GM21723 (cell line): ENCODE measurements around the gene HSP90AB1.

Experiments used
- ATAC-seq: cut with Tn5 transposase; IDR thresholded peaks from one replicate; pipeline ENCODE4 v1.9.1; 2021; ENCODE audit warnings: mild to moderate bottlenecking, moderate library complexity; ENCODE audit not compliant: unreplicated experiment

The HSP90AB1 gene

DNA sequence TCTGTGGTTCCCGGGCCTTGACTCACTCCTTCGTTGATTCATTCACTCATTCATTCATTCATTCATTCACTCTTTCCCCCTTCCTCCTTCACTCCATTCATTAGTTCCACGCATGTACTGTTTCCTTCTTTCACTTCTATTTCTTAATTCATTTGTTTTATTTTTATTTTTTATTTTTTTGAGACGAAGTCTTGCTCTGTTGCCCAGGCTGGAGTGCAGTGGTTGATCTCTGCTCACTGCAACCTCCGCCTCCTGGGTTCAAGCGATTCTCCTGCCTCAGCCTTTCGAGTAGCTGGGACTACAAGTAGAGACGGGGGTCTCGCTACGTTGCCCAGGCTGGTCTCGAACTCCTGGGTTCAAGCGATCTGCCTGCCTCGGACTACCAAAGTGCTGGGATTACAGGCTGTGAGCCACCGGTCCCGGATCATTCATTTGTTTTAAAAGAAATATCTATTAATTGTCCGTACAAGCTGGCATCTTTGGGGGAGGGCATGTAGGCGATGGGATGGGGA, 18.9 kb downstream of the HSP90AB1 start:
- no peak for ATAC-seq

DNA sequence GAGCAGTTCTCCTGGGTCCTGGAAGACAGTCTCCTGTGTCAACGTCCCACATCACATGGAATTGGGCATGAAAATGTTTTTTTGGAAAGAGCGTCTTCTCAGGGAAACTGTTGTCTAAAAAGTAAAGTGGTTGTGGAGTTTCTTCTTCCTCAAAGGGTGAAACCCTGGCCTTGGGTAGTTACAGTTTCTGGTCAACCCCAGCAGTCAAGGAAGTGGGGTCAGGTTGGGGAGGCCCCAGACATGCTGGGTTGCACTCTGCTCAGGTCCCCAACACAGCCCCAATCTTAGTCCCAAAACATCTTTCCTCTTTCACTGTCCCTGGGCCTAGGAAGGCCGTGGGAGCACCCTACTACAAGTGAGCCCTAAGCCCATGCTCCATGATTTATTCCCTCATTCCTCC, 19.4 kb downstream of the HSP90AB1 start:
- peak; percentile 41 for ATAC-seq

GRCh38 chr6:44267252-44267651, 20.4 kb downstream of the HSP90AB1 start:
- ATAC-seq = no peak

GRCh38 chr6:44268095-44268628, 21.3 kb downstream of the HSP90AB1 start:
- ATAC-seq = no peak

GRCh38 chr6:44269178-44269920, 22.4 kb downstream of the HSP90AB1 start:
- no peak for ATAC-seq

DNA sequence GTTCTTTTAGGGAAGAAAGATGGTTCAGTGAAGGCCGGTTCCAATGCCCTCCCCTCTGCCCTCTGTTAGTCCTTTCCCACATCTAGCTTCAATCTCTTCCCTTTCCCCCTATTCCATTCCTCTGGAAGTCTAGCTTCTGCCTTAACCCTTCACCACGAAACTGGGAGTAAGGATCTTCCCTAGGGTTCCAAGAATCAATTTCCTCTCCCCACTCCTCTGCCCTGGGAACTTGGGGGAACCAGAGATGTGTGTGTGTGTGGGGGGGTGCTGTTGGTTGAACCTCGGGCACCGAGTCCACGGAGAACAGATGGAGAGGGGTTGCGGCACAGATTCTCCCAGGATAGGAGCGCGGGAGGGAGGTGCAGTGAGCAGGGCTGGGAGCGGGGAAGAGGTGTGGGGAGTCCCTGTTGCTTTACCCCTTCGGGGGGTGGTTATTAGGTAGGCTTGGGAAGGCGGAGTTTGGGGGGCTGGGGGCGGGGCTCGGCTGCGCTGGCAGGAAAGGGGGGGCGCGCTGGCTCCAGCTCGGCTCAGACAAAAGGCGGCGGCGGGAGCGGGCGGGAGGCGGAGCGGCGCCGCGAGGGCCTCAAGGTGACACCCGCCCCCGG, 23.1 kb downstream of the HSP90AB1 start, which contains the start of gene TMEM151B:
TSS of gene TMEM151B (plus strand) at position 530 of the 605 bp plus-strand sequence. CDS start 293 bp downstream, outside the sequence.
- ATAC-seq = no peak

GRCh38 chr6:44270526-44271405, 23.9 kb downstream of the HSP90AB1 start:
- no peak for ATAC-seq

GRCh38 chr6:44271406-44271723, 24.5 kb downstream of the HSP90AB1 start:
- ATAC-seq = no peak

DNA sequence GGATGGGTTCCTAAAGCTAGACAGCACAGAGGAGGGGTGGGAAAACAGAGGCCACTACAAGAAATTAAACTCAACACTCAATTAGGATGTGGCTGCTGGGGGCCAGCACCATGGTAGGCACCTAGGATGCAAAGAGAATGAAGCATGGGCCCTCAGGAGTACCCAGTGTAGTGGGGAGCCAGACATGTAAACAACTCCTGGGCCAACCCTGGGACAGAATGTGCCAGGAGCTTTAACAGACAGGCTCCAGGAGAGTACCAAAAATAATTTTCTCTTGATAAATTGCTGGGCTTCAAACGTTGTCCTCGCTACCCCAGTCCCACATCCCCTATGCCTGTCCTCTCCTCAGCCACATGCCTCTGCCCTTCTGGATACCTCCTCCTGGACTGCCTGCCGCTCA, 25.0 kb downstream of the HSP90AB1 start:
- no peak for ATAC-seq

DNA sequence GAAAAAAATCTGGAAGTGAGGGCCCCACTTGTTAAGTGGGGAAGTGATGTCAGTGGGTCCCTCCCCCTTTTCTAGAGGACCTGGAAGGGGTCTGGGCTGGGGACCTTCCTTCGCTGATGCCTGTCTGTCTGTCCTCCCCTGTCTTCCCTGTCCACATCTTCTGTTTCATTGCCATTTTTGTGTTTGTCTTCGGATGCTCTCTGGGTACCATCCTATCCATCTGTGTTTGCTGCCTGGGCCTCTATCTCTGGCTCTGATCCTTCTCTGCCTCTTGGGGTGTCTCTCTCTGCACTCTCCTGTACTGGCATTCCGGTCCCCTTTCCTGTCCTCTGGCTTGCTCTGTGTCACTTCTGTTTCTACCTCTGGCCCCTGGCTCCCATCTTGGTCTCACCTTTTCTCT, 25.6 kb downstream of the HSP90AB1 start:
- ATAC-seq = no peak

DNA sequence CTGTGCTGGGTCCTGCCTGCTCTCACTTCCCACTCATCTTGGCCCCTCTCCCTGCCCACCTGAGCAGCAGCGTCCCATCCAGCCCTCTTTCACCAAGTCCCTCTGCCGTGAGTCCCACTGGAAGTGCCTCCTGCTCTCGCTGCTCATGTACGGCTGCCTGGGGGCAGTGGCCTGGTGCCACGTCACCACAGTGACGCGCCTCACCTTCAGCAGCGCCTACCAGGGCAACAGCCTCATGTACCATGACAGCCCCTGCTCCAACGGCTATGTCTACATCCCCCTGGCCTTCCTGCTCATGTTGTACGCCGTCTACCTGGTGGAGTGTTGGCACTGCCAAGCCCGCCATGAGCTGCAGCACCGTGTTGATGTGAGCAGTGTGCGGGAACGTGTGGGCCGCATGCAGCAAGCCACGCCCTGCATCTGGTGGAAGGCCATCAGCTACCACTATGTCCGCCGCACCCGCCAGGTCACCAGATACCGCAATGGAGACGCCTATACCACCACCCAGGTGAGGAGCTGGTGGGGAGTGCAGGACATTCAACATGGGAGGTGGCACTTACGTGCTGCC, 26.2 kb downstream of the HSP90AB1 start:
- ATAC-seq = no peak

- no peak for ATAC-seq
These were observed 26.7 kb downstream of the HSP90AB1 start for GRCh38 chr6:44273617-44274016.

DNA sequence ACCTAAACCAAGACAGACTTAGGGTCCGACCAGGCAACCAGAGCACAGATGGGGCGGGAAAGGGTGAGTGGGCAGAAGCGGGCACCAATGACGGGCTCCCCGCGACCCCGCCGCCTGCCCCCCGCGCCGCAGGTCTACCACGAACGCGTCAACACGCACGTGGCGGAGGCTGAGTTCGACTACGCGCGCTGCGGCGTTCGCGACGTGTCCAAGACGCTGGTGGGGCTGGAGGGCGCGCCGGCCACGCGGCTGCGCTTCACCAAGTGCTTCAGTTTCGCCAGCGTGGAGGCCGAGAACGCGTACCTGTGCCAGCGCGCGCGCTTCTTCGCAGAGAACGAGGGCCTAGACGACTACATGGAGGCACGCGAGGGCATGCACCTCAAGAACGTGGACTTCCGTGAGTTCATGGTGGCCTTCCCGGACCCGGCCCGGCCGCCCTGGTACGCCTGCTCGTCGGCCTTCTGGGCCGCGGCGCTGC, 28.4 kb downstream of the HSP90AB1 start:
- ATAC-seq = no peak

GRCh38 chr6:44275749-44276648, 29.1 kb downstream of the HSP90AB1 start:
- ATAC-seq = no peak

DNA sequence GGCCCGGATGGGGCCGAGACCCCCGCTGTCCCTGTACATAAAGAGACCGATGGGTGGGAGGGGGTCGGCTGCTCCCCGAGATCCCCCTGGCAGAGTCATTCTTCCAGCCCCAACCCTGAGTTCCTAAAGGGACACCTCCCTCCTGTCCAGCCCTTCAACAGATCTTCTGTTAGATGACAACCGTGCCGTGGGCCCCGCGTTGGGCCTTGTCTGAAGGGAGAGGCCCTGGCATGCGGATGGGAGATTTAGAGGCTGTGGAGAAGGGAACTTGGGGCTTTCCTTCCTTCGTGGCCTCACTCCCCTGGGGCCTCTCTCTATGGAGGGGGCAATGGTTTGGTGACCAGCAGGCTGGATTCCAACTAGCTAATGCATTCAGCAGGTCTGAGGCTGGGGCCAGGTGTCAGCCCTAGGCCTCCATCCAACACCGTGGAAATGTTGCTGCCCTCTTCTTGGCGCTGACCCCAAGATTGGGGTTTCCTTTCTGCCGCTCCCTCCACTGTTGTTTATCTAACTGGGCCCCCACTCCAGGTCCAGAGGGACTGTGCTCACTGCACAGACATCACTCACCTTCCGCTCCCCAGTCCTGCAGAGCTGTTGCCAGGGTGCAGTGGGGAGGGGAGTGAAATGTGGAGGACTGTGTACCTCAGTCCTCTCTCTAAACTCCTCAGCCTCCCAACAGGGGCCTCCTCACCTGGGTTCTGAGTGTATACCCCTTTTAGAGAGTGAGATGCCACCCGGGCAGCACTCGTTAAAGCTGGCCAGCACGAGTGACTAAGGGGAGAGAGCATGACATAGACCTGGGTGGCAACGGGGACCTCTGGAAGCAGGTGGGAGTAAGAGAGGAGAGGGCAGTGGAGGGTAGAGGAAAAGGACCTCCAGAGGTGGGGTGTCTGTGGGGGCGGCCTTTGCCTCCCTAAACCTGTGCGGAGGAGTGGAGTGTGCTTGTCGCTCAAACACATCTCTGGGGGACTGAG, 30.1 kb downstream of the HSP90AB1 start:
- ATAC-seq = no peak

GRCh38 chr6:44277763-44278162, 30.9 kb downstream of the HSP90AB1 start:
- ATAC-seq = no peak

GRCh38 chr6:44278315-44278714, 31.4 kb downstream of the HSP90AB1 start:
- no peak for ATAC-seq
